HG03565 (cell line): ENCODE results near the gene FASTK.
"Not testable (repeated sequence)": the region's sequence is repeated elsewhere in the genome, so short reads cannot be mapped to it uniquely, and the experiment has no call there.

Experiments used
- ATAC-seq: cut with Tn5 transposase; IDR thresholded peaks from one replicate; pipeline ENCODE4 v1.9.1; 2021; ENCODE audit warnings: mild to moderate bottlenecking, moderate library complexity; ENCODE audit not compliant: unreplicated experiment

FASTK gene

GRCh38 chr7:151053751-151054150 is 26.9 kb downstream of the FASTK start:
- ATAC-seq, result no peak

GRCh38 chr7:151053096-151053495 is 27.5 kb downstream of the FASTK start:
- ATAC-seq, result no peak

- ATAC-seq, result no peak
Observed at GRCh38 chr7:151051108-151051507, 29.5 kb downstream of the FASTK start.

GRCh38 chr7:151048911-151049463 is 31.6 kb downstream of the FASTK start:
- no peak for ATAC-seq

GRCh38 chr7:151047976-151048815 is 32.4 kb downstream of the FASTK start, which contains the start of gene ASIC3:
ASIC3 (plus strand) TSS chr7:151048531; CDS start chr7:151048886, 355 bp downstream.
- ATAC-seq, result no peak

- no peak for ATAC-seq
Observed at GRCh38 chr7:151046603-151047573, 33.7 kb downstream of the FASTK start.

GRCh38 chr7:151045967-151046366 is 34.6 kb downstream of the FASTK start:
- ATAC-seq, result no peak

- no peak for ATAC-seq
Observed at GRCh38 chr7:151045262-151045661, 35.3 kb downstream of the FASTK start.

GRCh38 chr7:151043959-151044358 is 36.6 kb downstream of the FASTK start:
- no peak for ATAC-seq

GRCh38 chr7:151043449-151043848 is 37.2 kb downstream of the FASTK start:
- ATAC-seq, result not testable (repeated sequence)

GRCh38 chr7:151040616-151041375 is 39.8 kb downstream of the FASTK start:
- no peak for ATAC-seq

- ATAC-seq, result no peak
Observed at GRCh38 chr7:151039850-151040548, 40.6 kb downstream of the FASTK start.

GRCh38 chr7:151038951-151039849 is 41.4 kb downstream of the FASTK start:
- ATAC-seq, result peak; percentile 41

GRCh38 chr7:151035902-151036301 is 44.7 kb downstream of the FASTK start:
- no peak for ATAC-seq

GRCh38 chr7:151035026-151035717 is 45.4 kb downstream of the FASTK start:
- no peak for ATAC-seq

GRCh38 chr7:151034312-151035025 is 46.1 kb downstream of the FASTK start:
- no peak for ATAC-seq

- ATAC-seq, result no peak
Observed at GRCh38 chr7:151033864-151034249, 46.8 kb downstream of the FASTK start.
